Posterior vena cava (tissue), 2 donors: ENCODE results near the gene CEACAM16. TPM values are rescaled to one million over a fixed set of nuclear protein-coding genes. Genes with fewer than 3 reads are reported as not detected.
"Not testable (repeated sequence)": the region's sequence is repeated elsewhere in the genome, so short reads cannot be mapped to it uniquely, and the experiment has no call there.

ENCODE experiments used
- DNase-seq: peaks from one replicate; pipeline ENCODE4 v3.0.0-alpha.2; 2020; ENCODE audit warnings: low spot score
- intact Hi-C, 2 donors: fragments of 100-400 bp; cut with DNase I; formaldehyde crosslinking; loops; one replicate each; pipeline versions ENCODE4 v1.14.1 to v1.14.2; 2022 to 2023
- total RNA-seq, 2 donors: library from RNA; stranded (reverse); fragmentation: NEBNext Ultra II Directional; extraction: Animal tissue kit (Norgen Biotek cat#: 25700); gene quantifications; one replicate each; pipeline ENCODE4 v1.2.1, GENCODE V29; 2021
- donor health status: DM: yes; HTN: yes; CAD: no.
- donor health status: DM: yes; HTN: yes; CAD: no.

CEACAM16 gene
- total RNA-seq, 2 donors from 2014 or later = not detected

GRCh38 chr19:44696939-44697669 lies 1.8 kb upstream of the CEACAM16 start:
- intact Hi-C loops = loop anchor here in 1 of 2 donors (10.0 kb wide), 1 partner anchor 422 kb away; no protein-coding TSS in a partner anchor
- no peak for DNase-seq

GRCh38 chr19:44697670-44698034 lies 1.3 kb upstream of the CEACAM16 start:
- DNase-seq = no peak
- intact Hi-C loops = loop anchor here in 1 of 2 donors (2.0 to 10.0 kb wide), 2 partner anchors 15 to 423 kb away; no protein-coding TSS in a partner anchor

- DNase-seq = no peak
- intact Hi-C loops = no loop called here
Measured at GRCh38 chr19:44700547-44700946, 1.6 kb downstream of the CEACAM16 start.

GRCh38 chr19:44701228-44701627 lies 2.3 kb downstream of the CEACAM16 start:
- no peak for DNase-seq
- intact Hi-C loops = no loop called here

GRCh38 chr19:44702551-44703176 lies 3.7 kb downstream of the CEACAM16 start:
- no peak for DNase-seq
- intact Hi-C loops = no loop called here

- intact Hi-C loops = no loop called here
- DNase-seq = no peak
Measured at GRCh38 chr19:44703336-44704078, 4.6 kb downstream of the CEACAM16 start.

- intact Hi-C loops = no loop called here
- DNase-seq = no peak
Measured at GRCh38 chr19:44704982-44705381, 6.0 kb downstream of the CEACAM16 start.

- no peak for DNase-seq
- intact Hi-C loops = no loop called here
Measured at GRCh38 chr19:44705502-44706010, 6.6 kb downstream of the CEACAM16 start.

- no peak for DNase-seq
- intact Hi-C loops = no loop called here
Measured at GRCh38 chr19:44706506-44707236, 7.7 kb downstream of the CEACAM16 start.

GRCh38 chr19:44707794-44708193 lies 8.8 kb downstream of the CEACAM16 start:
- DNase-seq = no peak
- intact Hi-C loops = no loop called here

- intact Hi-C loops = no loop called here
- DNase-seq = no peak
Measured at GRCh38 chr19:44708940-44709339, 10.0 kb downstream of the CEACAM16 start.

- intact Hi-C loops, DNase-seq: not testable (repeated sequence)
Measured at GRCh38 chr19:44709434-44710266, 10.7 kb downstream of the CEACAM16 start.

GRCh38 chr19:44710483-44710882 lies 11.5 kb downstream of the CEACAM16 start:
- intact Hi-C loops = no loop called here
- DNase-seq = no peak

GRCh38 chr19:44712864-44713515 lies 14.0 kb downstream of the CEACAM16 start:
- intact Hi-C loops = loop anchor here in 1 of 2 donors (2.0 kb wide), 1 partner anchor 14 kb away; the partner anchor contains the start of gene CEACAM16
- DNase-seq = no peak

- intact Hi-C loops = no loop called here
- DNase-seq = no peak
Measured at GRCh38 chr19:44714597-44715169, 15.7 kb downstream of the CEACAM16 start.

- no peak for DNase-seq
- intact Hi-C loops = no loop called here
Measured at GRCh38 chr19:44717603-44718002, 18.7 kb downstream of the CEACAM16 start.

GRCh38 chr19:44718441-44719261 lies 19.7 kb downstream of the CEACAM16 start:
- DNase-seq = no peak
- intact Hi-C loops = no loop called here
